Activated CD8-positive, alpha-beta memory T cell treated with anti-CD3 and anti-CD28 coated beads for 24 hours (primary cell): ENCODE results near the gene COX6B1.
"Not testable (repeated sequence)": the region's sequence is repeated elsewhere in the genome, so short reads cannot be mapped to it uniquely, and the experiment has no call there.

ENCODE experiments used
- DNase-seq: peaks from one replicate; pipeline ENCODE4 v3.0.0-alpha.2; 2020

The COX6B1 gene

GRCh38 chr19:35666251-35666913, 18.3 kb downstream of the COX6B1 start, which contains the start of gene UPK1A:
Gene UPK1A (plus strand): TSS chr19:35666517. CDS start chr19:35666813, 296 bp downstream.
- DNase-seq: no peak

DNA sequence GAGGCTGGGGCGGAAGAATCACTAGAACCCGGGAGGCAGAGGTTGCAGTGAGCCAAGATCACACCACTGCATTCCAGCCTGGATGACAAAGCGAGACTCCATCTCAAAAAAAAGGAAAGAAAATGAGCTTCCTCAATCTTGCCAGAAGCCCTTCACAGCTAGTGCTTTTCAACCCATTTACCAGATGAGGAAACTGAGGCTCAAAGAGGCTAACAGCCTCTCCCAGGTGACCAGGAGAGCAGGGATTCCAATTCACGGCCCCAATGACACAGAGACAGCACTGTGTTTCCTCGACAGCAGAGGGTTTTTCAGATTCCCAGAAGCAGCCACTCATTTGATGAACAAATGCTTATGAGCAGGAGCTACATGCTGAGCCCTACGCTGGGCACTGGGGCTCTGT, 21.4 kb downstream of the COX6B1 start:
- no peak for DNase-seq

DNA sequence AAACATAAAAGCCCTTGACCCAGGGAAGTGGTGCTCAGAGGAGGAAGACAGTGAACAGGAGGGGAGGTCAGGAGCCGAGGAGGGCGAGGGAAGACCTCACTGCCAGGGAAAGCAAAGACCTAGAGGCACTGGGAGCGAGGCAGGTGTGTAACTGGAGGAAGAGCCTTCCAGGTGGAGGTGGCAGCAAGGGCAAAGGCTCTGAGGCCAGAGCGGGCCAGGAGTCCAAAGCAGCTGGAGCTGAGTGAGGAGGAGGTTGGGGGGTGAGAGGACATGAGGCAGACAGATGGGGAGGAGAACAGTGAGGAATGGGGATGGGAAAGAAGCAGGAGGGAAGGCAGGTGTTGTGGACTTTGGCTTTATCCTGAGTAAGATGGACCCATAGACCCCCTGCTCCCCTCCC, 21.9 kb downstream of the COX6B1 start:
- DNase-seq: no peak

DNA sequence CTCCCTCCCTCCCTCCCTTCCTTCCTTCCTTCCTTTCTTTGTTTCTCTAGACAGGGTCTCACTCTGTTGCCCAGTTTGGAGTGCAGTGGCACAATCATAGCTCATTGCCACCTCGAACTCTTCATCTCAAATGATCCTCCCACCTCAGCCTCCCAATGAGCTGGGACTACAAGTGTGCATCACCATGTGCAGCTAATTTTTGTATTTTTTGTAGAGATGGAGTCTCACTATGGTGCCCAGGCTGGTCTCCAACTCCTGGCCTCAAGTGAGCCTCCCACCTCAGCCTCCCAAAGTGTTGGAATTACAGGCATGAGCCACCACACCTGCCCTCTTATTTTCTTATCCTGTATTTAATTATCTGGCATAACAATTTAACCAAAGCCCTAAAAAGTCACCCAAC, 22.6 kb downstream of the COX6B1 start:
- no peak for DNase-seq

GRCh38 chr19:35671818-35672217, 23.7 kb downstream of the COX6B1 start:
- no peak for DNase-seq

DNA sequence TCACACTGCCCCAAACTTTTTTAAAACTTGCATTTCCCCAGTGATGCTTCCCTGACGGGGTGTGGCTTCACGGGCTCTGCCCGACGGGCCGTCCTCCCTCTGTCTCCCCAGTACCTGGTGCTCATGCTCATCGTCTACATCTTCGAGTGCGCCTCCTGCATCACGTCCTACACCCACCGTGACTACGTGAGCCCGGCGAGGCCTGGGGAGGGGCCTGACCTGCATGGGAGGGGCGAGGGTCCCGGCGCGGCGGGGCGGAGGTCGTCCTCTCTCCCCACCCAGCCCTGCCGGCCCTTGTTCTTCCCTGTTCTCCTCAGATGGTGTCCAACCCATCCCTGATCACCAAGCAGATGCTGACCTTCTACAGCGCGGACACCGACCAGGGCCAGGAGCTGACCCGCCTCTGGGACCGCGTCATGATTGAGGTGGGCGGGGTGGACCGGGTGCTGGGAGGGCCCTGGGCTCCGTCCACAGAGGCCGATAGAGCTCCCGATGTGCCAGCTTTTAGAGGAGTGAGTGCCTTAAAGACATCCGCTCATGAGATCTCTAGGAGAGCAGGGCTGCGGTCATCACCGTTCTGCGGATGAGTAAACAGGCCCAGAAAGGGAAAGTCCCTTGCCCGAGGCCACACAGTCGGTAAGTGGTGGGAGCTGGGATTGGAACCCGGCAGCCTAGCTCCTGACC, 25.1 kb downstream of the COX6B1 start:
- peak; percentile 70 for DNase-seq

DNA sequence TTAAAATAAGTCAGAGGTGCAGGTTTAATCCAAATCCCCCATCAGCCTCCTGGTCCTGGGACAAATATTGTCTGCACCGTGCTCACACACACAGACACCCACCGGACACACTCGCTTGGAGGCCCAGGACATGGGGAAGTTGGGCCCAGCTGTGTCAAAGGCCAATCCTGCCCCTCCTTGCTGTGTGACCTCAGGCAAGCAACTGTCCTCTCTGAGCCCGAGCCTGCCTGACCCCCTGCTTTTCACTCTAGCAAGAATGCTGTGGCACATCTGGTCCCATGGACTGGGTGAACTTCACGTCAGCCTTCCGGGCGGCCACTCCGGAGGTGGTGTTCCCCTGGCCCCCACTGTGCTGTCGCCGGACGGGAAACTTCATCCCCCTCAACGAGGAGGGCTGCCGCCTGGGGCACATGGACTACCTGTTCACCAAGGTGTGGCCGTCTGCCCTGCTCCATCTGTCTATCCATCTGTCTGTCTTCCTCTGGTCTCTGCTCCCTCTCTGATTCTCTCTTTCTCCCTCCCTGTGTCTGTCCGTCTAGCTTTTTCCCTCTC, 27.5 kb downstream of the COX6B1 start:
- no peak for DNase-seq

DNA sequence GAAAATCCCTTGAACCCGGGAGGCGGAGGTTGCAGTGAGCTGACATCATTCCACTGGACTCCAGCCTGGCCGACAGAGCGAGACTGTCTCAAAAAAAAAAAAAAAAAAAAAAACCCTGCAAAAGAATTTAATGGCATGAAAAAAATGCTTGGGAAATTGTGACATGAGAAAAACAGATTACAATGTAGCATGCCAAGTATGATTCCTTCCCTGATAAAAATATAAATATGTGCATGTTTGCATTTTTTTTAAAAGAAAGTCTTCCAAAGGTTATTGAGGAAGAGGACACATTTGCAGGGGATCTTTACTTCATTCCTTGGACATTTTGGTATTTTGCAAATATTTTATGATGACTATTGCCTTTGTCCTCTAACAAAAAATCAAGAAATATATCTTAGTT, 41.7 kb downstream of the COX6B1 start:
- DNase-seq: no peak

DNA sequence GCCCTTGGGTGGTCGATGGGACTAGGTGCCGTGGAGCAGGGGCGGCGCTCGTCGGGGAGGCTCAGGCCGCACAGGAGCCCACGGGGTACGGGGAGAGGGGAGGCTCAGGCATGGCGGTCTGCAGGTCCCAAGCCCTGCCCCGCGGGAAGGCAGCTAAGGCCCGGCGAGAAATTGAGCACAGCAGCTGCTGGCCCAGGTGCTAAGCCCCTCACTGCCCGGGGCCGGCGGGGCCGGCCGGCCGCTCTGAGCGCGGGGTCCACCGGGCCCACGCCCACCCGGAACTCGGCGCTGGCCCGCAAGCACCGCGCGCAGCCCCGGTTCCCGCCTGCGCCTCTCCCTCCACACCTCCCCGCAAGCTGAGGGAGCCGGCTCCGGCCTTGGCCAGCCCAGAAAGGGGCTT, 43.0 kb downstream of the COX6B1 start:
- DNase-seq: not testable (repeated sequence)

DNA sequence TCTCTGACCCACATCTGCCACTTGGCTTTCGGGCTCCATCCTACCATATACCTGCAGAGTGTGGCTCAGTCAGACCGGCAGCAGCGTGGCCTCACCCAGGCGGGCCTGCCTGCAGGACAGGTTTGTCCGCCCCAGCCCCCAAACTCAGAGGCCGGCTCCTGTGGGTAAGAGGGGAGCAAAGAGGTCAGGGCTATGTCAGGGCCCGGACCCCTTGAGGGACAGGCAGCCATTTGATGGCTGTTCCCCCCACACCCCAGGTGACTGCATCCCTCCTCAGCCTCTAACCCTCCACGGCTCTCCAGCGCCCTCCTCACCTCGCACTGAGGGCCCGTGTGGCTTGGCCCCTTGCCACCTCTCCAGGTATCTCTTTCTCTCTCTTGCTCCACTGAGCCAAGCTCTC, 43.9 kb downstream of the COX6B1 start:
- DNase-seq: no peak

- no peak for DNase-seq
Observed at GRCh38 chr19:35693422-35693821, 45.3 kb downstream of the COX6B1 start.

- peak; percentile 94 for DNase-seq
Observed at GRCh38 chr19:35693835-35694599, 45.9 kb downstream of the COX6B1 start.

GRCh38 chr19:35695895-35696422, 47.8 kb downstream of the COX6B1 start:
- DNase-seq: no peak

DNA sequence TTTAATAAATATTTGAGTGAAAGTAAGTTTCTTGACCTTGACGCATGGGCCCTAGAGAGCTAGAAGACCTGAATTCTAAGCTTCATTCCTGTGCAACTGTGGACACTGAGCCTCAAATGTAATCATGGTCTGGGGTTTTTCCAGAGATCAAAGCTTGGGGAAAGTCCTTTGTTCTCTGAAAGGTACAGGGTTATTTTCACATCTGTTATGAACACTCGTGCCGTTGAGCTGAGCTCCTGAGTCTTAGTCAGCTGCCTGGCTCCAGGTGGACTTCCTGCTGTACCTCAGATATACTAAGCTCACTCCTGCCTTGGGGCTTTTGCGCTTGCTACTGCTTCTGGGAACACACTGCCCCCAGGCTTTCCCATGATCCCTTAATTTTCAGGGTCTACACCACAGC, 48.7 kb downstream of the COX6B1 start:
- no peak for DNase-seq

DNA sequence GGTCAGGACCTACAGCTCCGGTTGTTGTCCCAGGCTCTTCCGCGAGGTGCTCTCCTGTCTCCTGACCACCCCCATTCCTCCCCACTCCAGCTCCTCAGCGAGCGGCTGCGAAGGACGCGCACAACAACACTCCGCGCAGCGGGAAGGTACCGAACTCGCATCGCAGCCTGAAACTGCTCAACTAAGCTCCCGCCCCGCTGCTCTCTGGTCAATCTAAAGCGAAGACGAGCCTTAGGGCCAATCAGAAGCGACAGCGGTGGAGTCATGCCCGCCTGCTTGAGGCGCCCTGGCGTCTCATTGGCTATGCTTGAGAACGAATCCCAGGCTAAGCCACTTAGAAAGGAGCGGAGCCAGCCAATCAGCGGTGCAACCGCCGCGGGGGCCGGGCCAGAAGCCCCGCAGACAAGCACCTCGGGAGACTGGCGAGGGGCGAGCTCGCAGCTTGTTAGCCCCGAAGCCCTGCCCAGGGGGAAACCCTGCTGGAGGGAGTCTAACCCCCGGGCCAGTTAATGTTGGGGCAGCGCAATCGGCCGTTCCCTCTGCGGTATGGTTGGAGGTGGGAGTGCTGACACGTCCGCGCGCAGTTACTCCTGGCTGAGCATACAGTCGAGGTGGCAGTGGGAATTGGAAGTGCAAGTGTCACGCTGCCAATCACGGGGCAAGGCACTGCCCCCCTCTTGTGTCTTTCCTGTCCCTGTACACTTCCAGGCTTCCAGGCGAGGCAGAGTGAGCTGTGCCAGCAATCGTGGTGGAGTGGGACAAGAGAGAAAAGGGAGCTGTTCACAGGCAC, 54.3 kb downstream of the COX6B1 start:
- peak; percentile 93 for DNase-seq

DNA sequence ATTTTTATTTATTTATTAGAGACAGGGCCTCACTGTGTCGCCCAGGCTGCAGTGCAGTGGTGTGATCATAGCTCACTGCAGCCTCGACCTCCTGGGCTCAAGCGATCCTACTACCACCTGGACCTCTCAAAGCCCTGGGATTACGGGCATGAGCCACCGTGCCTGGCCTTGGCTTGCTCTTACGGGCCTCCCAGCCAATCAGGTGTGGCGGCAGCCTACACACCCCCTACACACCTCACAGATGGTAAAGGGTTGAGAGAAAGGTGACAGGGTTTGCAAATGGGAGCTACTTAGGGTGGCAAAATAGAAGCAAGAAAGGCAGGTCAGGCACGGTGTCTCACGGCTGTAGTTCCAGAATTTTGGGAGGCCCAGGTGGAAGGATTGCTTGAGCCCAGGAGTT, 55.2 kb downstream of the COX6B1 start:
- no peak for DNase-seq

GRCh38 chr19:35704218-35704617, 56.1 kb downstream of the COX6B1 start, which contains the start of gene ZBTB32:
Gene ZBTB32 (plus strand): TSS chr19:35704558. CDS start chr19:35714627, 10,069 bp downstream.
- DNase-seq: no peak
